Measurements from ENCODE around the gene WBP2. TPM values are rescaled to one million over a fixed set of nuclear protein-coding genes. Genes with fewer than 3 reads are reported as not detected.

WBP2 gene
- polyA plus RNA-seq, 1 donor (not counting 4 experiments of a cell fraction or from before 2014, with no cell fraction given), result 23.3 TPM

GRCh38 chr17:75816693-75817092 lies 38.4 kb downstream of the WBP2 start:
- Histone ChIP-seq H3K36me3 (ENCODE audit: control insufficient read depth in 2 of 2, extremely low read depth in 1 of 2, insufficient read depth in 2 of 2, low read length in 2 of 2) (peaks cover 11 to 19% of the 10 kb centered on the region in 2 experiments), H3K27me3 (ENCODE audit: control insufficient read depth, extremely low read depth, insufficient read depth, low read length) (no peaks in the 10 kb centered on the region), H3K4me1 (ENCODE audit: control insufficient read depth, extremely low read depth, insufficient read depth, low read length) (peaks cover 29% of the 10 kb centered on the region), H3K9me1 (ENCODE audit: control insufficient read depth, extremely low read depth, insufficient read depth, low read length) (peaks cover 2% of the 10 kb centered on the region), H3K4me3 (ENCODE audit: control insufficient read depth in 2 of 3, extremely low read depth in 1 of 3, insufficient read depth in 2 of 3, low read depth in 1 of 3, low read length in 3 of 3) (no peak overlapping the region), H3K9me3 (ENCODE audit: control insufficient read depth, low read depth, low read length) (no peaks in the 10 kb centered on the region), H3K27ac (ENCODE audit: control insufficient read depth, insufficient read depth, low read length) (no peak overlapping the region), H3K79me2 (ENCODE audit: control insufficient read depth, insufficient read depth, low read length) (no peaks in the 10 kb centered on the region), H4K20me1 (ENCODE audit: control insufficient read depth, extremely low read depth, insufficient read depth, low read length) (no peaks in the 10 kb centered on the region), H2AFZ (ENCODE audit: control insufficient read depth, low read length) (no peak overlapping the region), H3K9ac (ENCODE audit: control insufficient read depth, extremely low read depth, insufficient read depth, low read length) (no peak overlapping the region), H3K4me2 (ENCODE audit: control insufficient read depth, extremely low read depth, insufficient read depth, low read depth, low read length) (no peak overlapping the region)
- dilution Hi-C loops (cut with MboI; ENCODE audit: extremely low pct_ligation_motif_present, low sequenced_read_pairs), result no loop called here
- TF ChIP-seq, protein P1, sequence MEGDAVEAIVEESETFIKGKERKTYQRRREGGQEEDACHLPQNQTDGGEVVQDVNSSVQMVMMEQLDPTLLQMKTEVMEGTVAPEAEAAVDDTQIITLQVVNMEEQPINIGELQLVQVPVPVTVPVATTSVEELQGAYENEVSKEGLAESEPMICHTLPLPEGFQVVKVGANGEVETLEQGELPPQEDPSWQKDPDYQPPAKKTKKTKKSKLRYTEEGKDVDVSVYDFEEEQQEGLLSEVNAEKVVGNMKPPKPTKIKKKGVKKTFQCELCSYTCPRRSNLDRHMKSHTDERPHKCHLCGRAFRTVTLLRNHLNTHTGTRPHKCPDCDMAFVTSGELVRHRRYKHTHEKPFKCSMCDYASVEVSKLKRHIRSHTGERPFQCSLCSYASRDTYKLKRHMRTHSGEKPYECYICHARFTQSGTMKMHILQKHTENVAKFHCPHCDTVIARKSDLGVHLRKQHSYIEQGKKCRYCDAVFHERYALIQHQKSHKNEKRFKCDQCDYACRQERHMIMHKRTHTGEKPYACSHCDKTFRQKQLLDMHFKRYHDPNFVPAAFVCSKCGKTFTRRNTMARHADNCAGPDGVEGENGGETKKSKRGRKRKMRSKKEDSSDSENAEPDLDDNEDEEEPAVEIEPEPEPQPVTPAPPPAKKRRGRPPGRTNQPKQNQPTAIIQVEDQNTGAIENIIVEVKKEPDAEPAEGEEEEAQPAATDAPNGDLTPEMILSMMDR (optimal IDR thresholded peaks at IDR 0.05 in 1 of 3, IDR thresholded peaks at IDR 0.05 in 1 of 3, conservative IDR thresholded peaks at IDR 0.05 in 1 of 3; ENCODE audit: extremely low read depth in 1 of 3, insufficient read depth in 2 of 3, low read length in 3 of 3), result no peak
- no peak for TF ChIP-seq EZH2 (IDR thresholded peaks at IDR 0.05; ENCODE audit: low read length)
- DNase-seq (ENCODE audit: low read depth, low spot score) (no peak), FAIRE-seq (no peak)

DNA sequence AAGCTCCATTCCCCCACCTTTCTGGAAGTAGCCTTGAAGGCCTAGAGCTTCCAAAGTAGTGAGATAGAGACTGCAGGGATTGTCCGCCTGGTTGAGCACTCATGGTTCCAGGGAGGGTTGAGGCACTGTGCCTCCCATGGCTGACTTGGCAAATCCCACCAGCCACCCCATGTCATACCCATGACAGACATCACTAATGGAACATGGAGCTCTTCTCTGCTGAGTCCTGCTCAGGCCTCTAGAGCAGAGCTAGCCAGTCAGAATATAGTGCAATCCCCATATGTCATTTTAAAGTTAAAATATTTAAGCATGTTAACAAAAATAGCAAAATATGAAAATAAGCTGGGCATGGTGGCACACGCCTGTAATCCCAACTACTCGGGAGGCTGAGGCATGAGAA lies 39.7 kb downstream of the WBP2 start:
- H3K79me2 ChIP-seq (ENCODE audit: control insufficient read depth, insufficient read depth, low read length), result no peaks in the 10 kb centered on the region
- H3K36me3 ChIP-seq (ENCODE audit: control insufficient read depth in 2 of 2, extremely low read depth in 1 of 2, insufficient read depth in 2 of 2, low read length in 2 of 2), result peaks cover 4 to 16% of the 10 kb centered on the region in 2 experiments
- H3K9ac ChIP-seq (ENCODE audit: control insufficient read depth, extremely low read depth, insufficient read depth, low read length), result peak overlapping the region; percentile 34
- H3K4me2 ChIP-seq (ENCODE audit: control insufficient read depth, extremely low read depth, insufficient read depth, low read depth, low read length), result peak overlapping the region; percentile 35
- H3K4me3 ChIP-seq (ENCODE audit: control insufficient read depth in 2 of 3, extremely low read depth in 1 of 3, insufficient read depth in 2 of 3, low read depth in 1 of 3, low read length in 3 of 3), result no peak overlapping the region
- FAIRE-seq (no peak), DNase-seq (ENCODE audit: low read depth, low spot score) (no peak)
- dilution Hi-C loops (cut with MboI; ENCODE audit: extremely low pct_ligation_motif_present, low sequenced_read_pairs), result no loop called here
- H3K4me1 ChIP-seq (ENCODE audit: control insufficient read depth, extremely low read depth, insufficient read depth, low read length), result peaks cover 29% of the 10 kb centered on the region
- H3K9me1 ChIP-seq (ENCODE audit: control insufficient read depth, extremely low read depth, insufficient read depth, low read length), result peaks cover 2% of the 10 kb centered on the region
- H3K27ac ChIP-seq (ENCODE audit: control insufficient read depth, insufficient read depth, low read length), result peak overlapping the region; percentile 70
- no peaks in the 10 kb centered on the region for H4K20me1 ChIP-seq (ENCODE audit: control insufficient read depth, extremely low read depth, insufficient read depth, low read length)
- H3K27me3 ChIP-seq (ENCODE audit: control insufficient read depth, extremely low read depth, insufficient read depth, low read length), result no peaks in the 10 kb centered on the region
- no peaks in the 10 kb centered on the region for H3K9me3 ChIP-seq (ENCODE audit: control insufficient read depth, low read depth, low read length)
- no peak for TF ChIP-seq EZH2 (IDR thresholded peaks at IDR 0.05; ENCODE audit: low read length)
- TF ChIP-seq, protein P1 (optimal IDR thresholded peaks at IDR 0.05 in 1 of 3, IDR thresholded peaks at IDR 0.05 in 1 of 3, conservative IDR thresholded peaks at IDR 0.05 in 1 of 3; ENCODE audit: extremely low read depth in 1 of 3, insufficient read depth in 2 of 3, low read length in 3 of 3), result no peak
- peak overlapping the region; percentile 34 for H2AFZ ChIP-seq (ENCODE audit: control insufficient read depth, low read length)

Data from keratinocyte (primary cell).